ENCODE measurements around the gene GRPEL1.

DNA sequence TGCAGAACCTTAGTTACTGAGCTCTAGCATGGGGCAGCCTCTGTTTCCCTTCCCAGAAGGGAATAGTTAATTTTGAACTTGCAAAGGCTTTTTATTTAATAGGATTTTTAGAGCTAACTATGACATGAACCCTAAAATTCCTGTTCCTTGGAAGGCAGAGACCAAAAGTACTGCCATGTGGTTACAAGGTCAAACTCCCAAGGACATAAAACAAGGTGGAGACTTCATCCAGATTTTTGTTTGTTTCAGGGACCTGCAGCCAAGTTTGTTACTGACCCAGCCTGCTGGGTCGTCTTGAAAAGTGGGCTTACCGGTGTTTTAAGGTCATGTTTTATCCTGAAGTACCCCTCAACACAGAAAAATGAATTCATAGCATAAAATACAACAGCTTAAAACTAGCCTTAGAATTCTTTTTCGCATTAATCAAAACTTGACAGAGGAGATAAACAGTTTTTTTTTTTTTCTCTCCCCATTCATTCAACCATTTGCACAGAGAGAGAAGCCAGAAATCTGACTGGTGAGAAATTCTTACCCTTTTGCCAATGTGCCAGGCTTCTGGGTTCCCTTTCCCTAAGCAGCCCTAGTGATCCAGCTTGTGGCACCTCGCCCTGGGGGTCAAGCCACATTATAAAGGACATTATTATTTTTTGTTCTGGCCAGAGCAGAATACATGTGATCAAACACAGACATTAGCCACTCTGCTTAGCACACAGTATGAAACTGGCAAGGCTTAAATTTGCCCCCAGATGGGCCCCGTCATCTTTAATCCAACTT, 21.5 kb upstream of the GRPEL1 start:
- TF ChIP-seq, protein P1, sequence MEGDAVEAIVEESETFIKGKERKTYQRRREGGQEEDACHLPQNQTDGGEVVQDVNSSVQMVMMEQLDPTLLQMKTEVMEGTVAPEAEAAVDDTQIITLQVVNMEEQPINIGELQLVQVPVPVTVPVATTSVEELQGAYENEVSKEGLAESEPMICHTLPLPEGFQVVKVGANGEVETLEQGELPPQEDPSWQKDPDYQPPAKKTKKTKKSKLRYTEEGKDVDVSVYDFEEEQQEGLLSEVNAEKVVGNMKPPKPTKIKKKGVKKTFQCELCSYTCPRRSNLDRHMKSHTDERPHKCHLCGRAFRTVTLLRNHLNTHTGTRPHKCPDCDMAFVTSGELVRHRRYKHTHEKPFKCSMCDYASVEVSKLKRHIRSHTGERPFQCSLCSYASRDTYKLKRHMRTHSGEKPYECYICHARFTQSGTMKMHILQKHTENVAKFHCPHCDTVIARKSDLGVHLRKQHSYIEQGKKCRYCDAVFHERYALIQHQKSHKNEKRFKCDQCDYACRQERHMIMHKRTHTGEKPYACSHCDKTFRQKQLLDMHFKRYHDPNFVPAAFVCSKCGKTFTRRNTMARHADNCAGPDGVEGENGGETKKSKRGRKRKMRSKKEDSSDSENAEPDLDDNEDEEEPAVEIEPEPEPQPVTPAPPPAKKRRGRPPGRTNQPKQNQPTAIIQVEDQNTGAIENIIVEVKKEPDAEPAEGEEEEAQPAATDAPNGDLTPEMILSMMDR (CRISPR knock-in tag; IDR thresholded peaks at IDR 0.05), result no peak
- no peak for TF ChIP-seq IRF1 (CRISPR knock-in tag; IDR thresholded peaks at IDR 0.05; ENCODE audit: low read depth)
- no peak for TF ChIP-seq GTF2F1 (IDR thresholded peaks at IDR 0.05; ENCODE audit: low read length)
- TF ChIP-seq ZNF552 (CRISPR knock-in tag; IDR thresholded peaks at IDR 0.05; ENCODE audit: borderline replicate concordance), result no peak
- no peak for TF ChIP-seq RERE (CRISPR knock-in tag; IDR thresholded peaks at IDR 0.05; ENCODE audit: low read depth)
- TF ChIP-seq HDAC2 (CRISPR knock-in tag; IDR thresholded peaks at IDR 0.05), result no peak
- TF ChIP-seq ZNF740 (CRISPR knock-in tag; IDR thresholded peaks at IDR 0.05), result no peak
- TF ChIP-seq EZH2 (conservative IDR thresholded peaks at IDR 0.05; ENCODE audit: low read depth, low read length), result no peak

All from HepG2 (cell line).